ENCODE data around the gene TMIE.

TMIE gene

GRCh38 chr3:46669191-46669999 lies 31.8 kb upstream of the TMIE start:
- no peak for DNase-seq (ENCODE audit: low read depth)
- H3K4me3 ChIP-seq (ENCODE audit: control insufficient read depth, low read depth, low read length) = no peak overlapping the region
- no peak for TF ChIP-seq CTCF (conservative IDR thresholded peaks at IDR 0.05; ENCODE audit: control insufficient read depth, insufficient read depth, low read depth, low read length)

DNA sequence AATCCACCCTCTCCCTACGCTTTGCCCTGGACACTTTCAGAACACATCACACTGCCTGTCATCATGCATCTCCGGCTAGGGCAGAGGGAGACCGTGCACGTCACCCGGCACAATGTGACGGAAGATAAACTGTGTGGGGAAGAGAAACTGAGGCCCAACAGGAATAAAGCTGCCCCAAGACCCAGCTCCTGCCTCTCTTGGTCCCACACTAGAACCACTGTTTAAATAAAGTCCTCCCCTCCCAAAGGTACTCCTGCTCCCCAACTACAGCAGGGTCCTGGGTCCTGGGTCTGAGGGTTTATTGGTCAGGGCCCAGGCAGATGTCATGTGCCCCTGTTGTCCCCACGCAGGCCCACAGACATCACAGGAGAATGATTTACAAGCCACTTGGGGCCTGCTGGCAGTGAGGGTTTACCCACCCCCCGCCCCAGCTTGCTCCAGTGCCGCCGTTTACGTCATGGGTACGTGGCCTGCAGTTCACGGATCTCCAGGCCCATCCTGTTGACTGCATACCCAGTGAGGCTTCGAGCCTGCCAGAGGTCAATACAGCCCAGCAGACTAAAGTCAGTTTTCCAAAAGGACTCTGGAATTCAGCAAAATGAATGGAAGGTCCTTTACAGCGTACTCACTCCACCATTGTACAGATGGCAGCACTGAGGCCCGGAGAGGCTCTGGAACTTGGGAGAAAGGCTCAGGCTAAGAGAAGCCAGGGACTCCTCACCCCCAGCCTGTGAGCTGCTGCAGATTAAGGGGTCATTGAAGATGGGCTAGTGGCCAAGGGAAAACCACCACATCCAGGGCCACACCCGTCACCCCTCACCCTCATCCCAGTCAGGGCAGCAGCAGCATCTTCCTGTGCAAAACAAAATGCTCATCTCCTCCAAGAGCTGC lies 30.9 kb upstream of the TMIE start:
- TF ChIP-seq CTCF (conservative IDR thresholded peaks at IDR 0.05; ENCODE audit: control insufficient read depth, insufficient read depth, low read depth, low read length) = no peak
- H3K4me3 ChIP-seq (ENCODE audit: control insufficient read depth, low read depth, low read length) = no peak overlapping the region
- no peak for DNase-seq (ENCODE audit: low read depth)

- no peak overlapping the region for H3K4me3 ChIP-seq (ENCODE audit: control insufficient read depth, low read depth, low read length)
- TF ChIP-seq CTCF (conservative IDR thresholded peaks at IDR 0.05; ENCODE audit: control insufficient read depth, insufficient read depth, low read depth, low read length) = no peak
- DNase-seq (ENCODE audit: low read depth) = no peak
Measured at GRCh38 chr3:46670891-46671427, 30.2 kb upstream of the TMIE start.

- no peak for TF ChIP-seq CTCF (conservative IDR thresholded peaks at IDR 0.05; ENCODE audit: control insufficient read depth, insufficient read depth, low read depth, low read length)
- H3K4me3 ChIP-seq (ENCODE audit: control insufficient read depth, low read depth, low read length) = no peak overlapping the region
- no peak for DNase-seq (ENCODE audit: low read depth)
Measured at GRCh38 chr3:46671541-46672348, 29.4 kb upstream of the TMIE start.

- H3K4me3 ChIP-seq (ENCODE audit: control insufficient read depth, low read depth, low read length) = no peak overlapping the region
- no peak for TF ChIP-seq CTCF (conservative IDR thresholded peaks at IDR 0.05; ENCODE audit: control insufficient read depth, insufficient read depth, low read depth, low read length)
- DNase-seq (ENCODE audit: low read depth) = no peak
Measured at GRCh38 chr3:46672349-46672695, 28.9 kb upstream of the TMIE start.
